ENCODE data around the gene HHAT. TPM values are rescaled to one million over a fixed set of nuclear protein-coding genes. Genes with fewer than 3 reads are reported as not detected.

HHAT gene
- total RNA-seq, 4 donors from 2014 or later: 0.83 to 1.6 (median 1.2) TPM

DNA sequence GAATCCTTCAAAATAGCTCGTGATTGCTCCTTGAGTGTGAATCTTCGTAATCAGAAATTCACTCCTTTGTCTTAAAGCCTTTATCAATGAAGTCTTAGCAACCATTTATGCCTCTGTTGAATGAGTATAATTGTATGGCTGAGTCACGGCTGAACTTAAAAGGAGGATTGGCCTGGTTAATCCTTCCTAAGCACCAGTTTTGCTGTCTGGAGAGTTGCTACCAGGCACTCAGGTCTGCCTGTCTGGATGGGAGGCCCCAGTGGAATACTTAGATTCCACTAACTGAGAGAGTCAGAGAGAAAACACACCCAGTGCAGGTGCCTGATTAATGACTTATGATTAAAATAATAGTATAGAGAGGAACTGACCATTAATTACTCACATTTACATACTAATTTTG lies 7.6 kb upstream of the HHAT start:
- Histone ChIP-seq H3K4me1 (no peaks in the 10 kb centered on the region), H3K27ac (replicated peaks in 1 of 4) (no peak overlapping the region), H3K4me3 (no peak overlapping the region), H3K27me3 (no peaks in the 10 kb centered on the region), H3K9me3 (no peaks in the 10 kb centered on the region), H3K36me3 (no peaks in the 10 kb centered on the region)
- WGBS: 94% methylated on average over 3 of the region's 3 CpGs
- TF ChIP-seq POLR2A (IDR thresholded peaks at IDR 0.05; ENCODE audit: low read depth) (no peak), POLR2AphosphoS5 (IDR thresholded peaks at IDR 0.05) (no peak), EP300 (IDR thresholded peaks at IDR 0.05) (no peak)
- TF ChIP-seq, protein P1, sequence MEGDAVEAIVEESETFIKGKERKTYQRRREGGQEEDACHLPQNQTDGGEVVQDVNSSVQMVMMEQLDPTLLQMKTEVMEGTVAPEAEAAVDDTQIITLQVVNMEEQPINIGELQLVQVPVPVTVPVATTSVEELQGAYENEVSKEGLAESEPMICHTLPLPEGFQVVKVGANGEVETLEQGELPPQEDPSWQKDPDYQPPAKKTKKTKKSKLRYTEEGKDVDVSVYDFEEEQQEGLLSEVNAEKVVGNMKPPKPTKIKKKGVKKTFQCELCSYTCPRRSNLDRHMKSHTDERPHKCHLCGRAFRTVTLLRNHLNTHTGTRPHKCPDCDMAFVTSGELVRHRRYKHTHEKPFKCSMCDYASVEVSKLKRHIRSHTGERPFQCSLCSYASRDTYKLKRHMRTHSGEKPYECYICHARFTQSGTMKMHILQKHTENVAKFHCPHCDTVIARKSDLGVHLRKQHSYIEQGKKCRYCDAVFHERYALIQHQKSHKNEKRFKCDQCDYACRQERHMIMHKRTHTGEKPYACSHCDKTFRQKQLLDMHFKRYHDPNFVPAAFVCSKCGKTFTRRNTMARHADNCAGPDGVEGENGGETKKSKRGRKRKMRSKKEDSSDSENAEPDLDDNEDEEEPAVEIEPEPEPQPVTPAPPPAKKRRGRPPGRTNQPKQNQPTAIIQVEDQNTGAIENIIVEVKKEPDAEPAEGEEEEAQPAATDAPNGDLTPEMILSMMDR (IDR thresholded peaks at IDR 0.05): no peak
- intact Hi-C loops (cut with DNase I): loop anchor here (10.0 kb wide), 1 partner anchor 456 kb away; no protein-coding TSS in a partner anchor
- no peak for DNase-seq (ENCODE audit: extremely low spot score)

DNA sequence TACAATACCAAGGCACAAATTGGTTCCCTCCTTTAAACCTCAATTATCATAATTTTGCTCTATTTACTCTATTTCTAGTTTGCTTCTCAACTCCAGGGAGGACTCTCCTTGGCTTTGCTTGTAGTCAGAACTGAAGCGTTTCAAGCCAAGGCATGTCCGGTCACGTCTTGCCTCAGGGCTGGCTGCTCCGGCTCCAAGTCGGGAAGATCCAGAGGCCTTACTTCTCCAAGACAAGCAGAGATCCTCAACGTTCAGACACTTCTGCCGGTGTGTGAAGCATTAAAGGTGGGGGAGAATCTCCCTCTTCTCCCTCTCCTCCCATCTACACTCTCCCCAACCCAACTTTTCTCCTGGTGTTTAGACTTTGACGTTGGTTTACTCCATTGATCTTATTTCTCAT lies 7.2 kb upstream of the HHAT start:
- intact Hi-C loops (cut with DNase I): loop anchor here (10.0 kb wide), 1 partner anchor 457 kb away; no protein-coding TSS in a partner anchor
- no peaks in the 10 kb centered on the region for H3K36me3 ChIP-seq
- no peaks in the 10 kb centered on the region for H3K9me3 ChIP-seq
- H3K4me3 ChIP-seq: no peak overlapping the region
- H3K27me3 ChIP-seq: no peaks in the 10 kb centered on the region
- no peak overlapping the region for H3K27ac ChIP-seq (replicated peaks in 1 of 4)
- 89% methylated on average over 8 of the region's 8 CpGs for WGBS
- DNase-seq (ENCODE audit: extremely low spot score): no peak
- H3K4me1 ChIP-seq: no peaks in the 10 kb centered on the region
- no peak for TF ChIP-seq POLR2A (IDR thresholded peaks at IDR 0.05; ENCODE audit: low read depth)

DNA sequence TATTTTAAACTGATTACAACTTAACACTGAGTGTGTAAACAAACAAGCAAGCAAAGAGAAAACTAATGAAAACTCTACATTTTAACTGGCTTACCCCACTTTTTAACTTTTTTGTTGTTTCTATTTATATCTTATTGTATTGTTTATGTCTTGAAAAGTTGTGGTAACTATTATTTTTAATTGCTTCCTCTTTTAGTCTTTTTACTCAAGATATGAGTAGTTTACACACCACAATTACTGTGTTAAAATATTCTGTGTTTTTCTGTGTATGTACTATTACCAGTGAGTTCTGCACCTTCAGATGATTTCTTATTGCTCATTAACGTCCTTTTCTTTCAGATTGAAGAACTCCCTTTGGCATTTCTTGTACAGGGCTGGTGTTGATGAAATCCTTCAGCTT lies 4.7 kb upstream of the HHAT start:
- intact Hi-C loops (cut with DNase I): loop anchor here (10.0 kb wide), 1 partner anchor 459 kb away; no protein-coding TSS in a partner anchor
- H3K4me1 ChIP-seq: peaks cover 3 to 9% (median 9%) of the 10 kb centered on the region in 4 donors
- no peaks in the 10 kb centered on the region for H3K9me3 ChIP-seq
- no peaks in the 10 kb centered on the region for H3K27me3 ChIP-seq
- WGBS: 77% methylated on average over 1 of the region's 1 CpG
- no peak for DNase-seq (ENCODE audit: extremely low spot score)
- no peak overlapping the region for H3K27ac ChIP-seq (replicated peaks in 1 of 4)
- no peaks in the 10 kb centered on the region for H3K36me3 ChIP-seq
- TF ChIP-seq POLR2AphosphoS5 (IDR thresholded peaks at IDR 0.05) (no peak), POLR2A (IDR thresholded peaks at IDR 0.05; ENCODE audit: low read depth) (no peak), EP300 (IDR thresholded peaks at IDR 0.05) (no peak)
- TF ChIP-seq, protein P1 (IDR thresholded peaks at IDR 0.05): no peak
- H3K4me3 ChIP-seq: no peak overlapping the region

DNA sequence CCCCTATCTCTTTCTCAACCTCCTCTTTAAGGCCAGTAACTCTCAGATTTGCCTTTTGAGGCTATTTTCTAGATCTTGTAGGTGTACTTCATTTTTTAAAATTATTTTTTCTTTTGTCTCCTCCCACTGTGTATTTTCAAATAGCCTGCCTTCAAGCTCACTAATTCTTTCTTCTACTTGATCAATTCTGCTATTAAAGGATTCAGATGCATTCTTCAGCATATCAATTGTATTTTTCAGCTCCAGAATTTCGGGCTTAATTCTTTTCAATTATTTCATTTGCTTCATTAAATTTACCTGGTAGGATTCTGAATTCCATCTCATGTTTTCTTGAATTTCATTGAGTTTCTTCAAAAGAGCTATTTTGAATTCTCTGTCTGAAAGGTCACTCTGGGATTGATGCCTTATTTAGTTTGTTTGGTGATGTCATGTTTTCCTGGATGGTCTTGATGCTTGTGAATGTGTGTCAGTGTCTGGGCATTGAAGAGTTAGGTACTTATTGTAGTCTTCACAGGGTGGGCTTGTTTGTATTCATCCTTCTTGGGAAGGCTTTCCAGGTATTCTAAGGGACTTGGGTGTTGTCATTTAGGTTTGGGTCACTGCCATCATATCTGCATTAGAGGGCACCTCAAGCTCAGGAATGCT lies 3.6 kb upstream of the HHAT start:
- Histone ChIP-seq H3K27ac (replicated peaks in 1 of 4) (no peak overlapping the region), H3K4me1 (peaks cover 7 to 19% (median 17%) of the 10 kb centered on the region in 4 donors), H3K36me3 (no peaks in the 10 kb centered on the region), H3K4me3 (no peak overlapping the region), H3K27me3 (no peaks in the 10 kb centered on the region), H3K9me3 (no peaks in the 10 kb centered on the region)
- TF ChIP-seq EP300 (IDR thresholded peaks at IDR 0.05): no peak
- TF ChIP-seq POLR2AphosphoS5 (IDR thresholded peaks at IDR 0.05): no peak
- TF ChIP-seq, protein P1 (IDR thresholded peaks at IDR 0.05): no peak
- no peak for TF ChIP-seq POLR2A (IDR thresholded peaks at IDR 0.05; ENCODE audit: low read depth)
- whole genome bisulfite sequencing: 97% methylated on average over 1 of the region's 1 CpG
- intact Hi-C loops (cut with DNase I): loop anchor here (10.0 kb wide), 1 partner anchor 460 kb away; no protein-coding TSS in a partner anchor
- DNase-seq (ENCODE audit: extremely low spot score): no peak

DNA sequence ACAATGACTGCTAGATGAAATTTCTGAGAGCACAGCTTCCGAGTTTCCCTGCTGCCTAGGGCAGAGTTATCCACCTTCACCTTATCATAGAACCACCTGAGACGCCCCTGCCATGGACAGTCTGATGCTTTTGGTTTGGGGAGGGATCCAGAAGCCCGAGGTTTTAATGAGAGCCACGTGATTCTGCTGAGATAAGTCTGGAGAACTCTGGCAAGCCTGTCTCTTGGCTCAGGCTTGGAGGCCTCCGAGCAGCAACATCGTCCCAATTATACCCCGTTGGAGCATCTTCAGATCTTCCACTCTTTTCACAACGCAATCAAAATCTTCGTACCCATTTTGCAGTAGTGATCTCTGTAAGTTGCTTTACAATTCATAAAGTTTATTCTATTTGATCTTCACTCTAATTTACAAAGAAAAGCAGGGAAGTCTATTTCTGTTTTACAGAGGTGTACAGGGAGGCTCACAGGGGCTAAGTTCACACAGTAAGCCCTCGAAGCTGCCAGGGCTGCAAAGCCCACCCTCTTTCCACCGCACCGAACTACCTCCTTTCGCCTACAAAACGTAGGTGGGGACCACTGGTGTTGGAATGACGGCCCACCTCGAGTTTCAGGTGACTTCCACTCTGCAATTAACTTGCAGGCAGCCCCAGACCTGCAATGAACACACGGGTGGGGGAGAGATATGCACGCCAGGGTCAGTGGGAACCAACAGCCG lies 513 bp upstream of the HHAT start:
- 24% methylated on average over 19 of the region's 19 CpGs for WGBS
- Histone ChIP-seq H3K27ac (replicated peaks in 1 of 4) (peak overlapping the region; percentile 86 to 95 (median 88)), H3K4me3 (peak overlapping the region; percentile 73 to 89 (median 82)), H3K9me3 (no peaks in the 10 kb centered on the region), H3K4me1 (peaks cover 7 to 22% (median 17%) of the 10 kb centered on the region in 4 donors), H3K27me3 (no peaks in the 10 kb centered on the region), H3K36me3 (no peaks in the 10 kb centered on the region)
- no peak for TF ChIP-seq POLR2AphosphoS5 (IDR thresholded peaks at IDR 0.05)
- TF ChIP-seq POLR2A (IDR thresholded peaks at IDR 0.05; ENCODE audit: low read depth): no peak
- TF ChIP-seq, protein P1 (IDR thresholded peaks at IDR 0.05): no peak
- no peak for TF ChIP-seq EP300 (IDR thresholded peaks at IDR 0.05)
- DNase-seq (ENCODE audit: extremely low spot score): no peak
- intact Hi-C loops (cut with DNase I): loop anchor here (10.0 kb wide), 1 partner anchor 463 kb away; no protein-coding TSS in a partner anchor

Measured in esophagus muscularis mucosa (tissue), 4 donors.